ENCODE data around the gene HPCAL1.

DNA sequence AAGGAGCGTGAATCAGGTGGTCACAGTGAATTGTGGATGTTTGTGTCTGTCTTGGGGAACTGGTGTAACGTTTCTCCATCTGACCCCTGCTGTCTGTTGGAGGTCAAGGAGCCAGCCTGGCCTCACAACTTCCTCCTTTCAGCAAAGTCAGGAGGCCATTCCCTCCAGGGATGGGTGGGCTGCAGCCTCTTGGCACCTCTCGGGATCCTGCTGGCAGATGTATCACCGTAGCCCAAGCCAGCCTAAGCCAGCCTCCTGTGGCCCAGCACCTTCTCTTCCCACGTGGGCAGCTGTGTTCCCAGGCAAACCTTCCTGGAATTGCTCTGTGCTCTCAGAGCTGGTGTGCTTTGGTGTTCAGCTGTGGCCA is 30.5 kb downstream of the HPCAL1 start:
- no peak for TF ChIP-seq POLR2A (IDR thresholded peaks at IDR 0.05)
- TF ChIP-seq, protein P1, sequence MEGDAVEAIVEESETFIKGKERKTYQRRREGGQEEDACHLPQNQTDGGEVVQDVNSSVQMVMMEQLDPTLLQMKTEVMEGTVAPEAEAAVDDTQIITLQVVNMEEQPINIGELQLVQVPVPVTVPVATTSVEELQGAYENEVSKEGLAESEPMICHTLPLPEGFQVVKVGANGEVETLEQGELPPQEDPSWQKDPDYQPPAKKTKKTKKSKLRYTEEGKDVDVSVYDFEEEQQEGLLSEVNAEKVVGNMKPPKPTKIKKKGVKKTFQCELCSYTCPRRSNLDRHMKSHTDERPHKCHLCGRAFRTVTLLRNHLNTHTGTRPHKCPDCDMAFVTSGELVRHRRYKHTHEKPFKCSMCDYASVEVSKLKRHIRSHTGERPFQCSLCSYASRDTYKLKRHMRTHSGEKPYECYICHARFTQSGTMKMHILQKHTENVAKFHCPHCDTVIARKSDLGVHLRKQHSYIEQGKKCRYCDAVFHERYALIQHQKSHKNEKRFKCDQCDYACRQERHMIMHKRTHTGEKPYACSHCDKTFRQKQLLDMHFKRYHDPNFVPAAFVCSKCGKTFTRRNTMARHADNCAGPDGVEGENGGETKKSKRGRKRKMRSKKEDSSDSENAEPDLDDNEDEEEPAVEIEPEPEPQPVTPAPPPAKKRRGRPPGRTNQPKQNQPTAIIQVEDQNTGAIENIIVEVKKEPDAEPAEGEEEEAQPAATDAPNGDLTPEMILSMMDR (IDR thresholded peaks at IDR 0.05): no peak

Measured in body of pancreas (tissue), 4 donors.